Stimulated activated naive CD4-positive, alpha-beta T cell (primary cell): ENCODE measurements around the gene GIN1.
A peak's percentile ranks its signal among the peaks of the same experiment; 100 is the strongest.
"Not testable (repeated sequence)": the region's sequence is repeated elsewhere in the genome, so short reads cannot be mapped to it uniquely, and the experiment has no call there.

Experiments used
- DNase-seq, 6 experiments: peaks; one replicate each; lab custom pipeline; 2025; lab: John Stamatoyannopoulos, UW

The GIN1 gene, protein sequence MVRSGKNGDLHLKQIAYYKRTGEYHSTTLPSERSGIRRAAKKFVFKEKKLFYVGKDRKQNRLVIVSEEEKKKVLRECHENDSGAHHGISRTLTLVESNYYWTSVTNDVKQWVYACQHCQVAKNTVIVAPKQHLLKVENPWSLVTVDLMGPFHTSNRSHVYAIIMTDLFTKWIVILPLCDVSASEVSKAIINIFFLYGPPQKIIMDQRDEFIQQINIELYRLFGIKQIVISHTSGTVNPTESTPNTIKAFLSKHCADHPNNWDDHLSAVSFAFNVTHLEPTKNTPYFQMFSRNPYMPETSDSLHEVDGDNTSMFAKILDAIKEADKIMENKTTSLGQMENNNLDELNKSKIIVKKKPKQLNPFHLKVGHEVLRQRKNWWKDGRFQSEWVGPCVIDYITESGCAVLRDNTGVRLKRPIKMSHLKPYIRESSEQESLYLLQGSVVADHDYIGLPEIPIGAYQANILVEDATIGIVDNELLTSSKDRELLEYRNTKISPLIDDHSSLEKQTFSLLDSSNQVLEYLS

GRCh38 chr5:103119765-103120606, at the start of gene GIN1, which contains the start of gene PPIP5K2:
Gene GIN1, minus strand, starts transcription at chr5:103120138. Its CDS starts 11,431 bp downstream, at chr5:103108707.
Gene PPIP5K2, plus strand, starts transcription at chr5:103120301. Its CDS starts 9,289 bp downstream, at chr5:103129590.
- DNase-seq: peak; percentile 93 to 97 (median 96)

GRCh38 chr5:103166706-103167105, 46.8 kb upstream of the GIN1 start:
- no peak for DNase-seq

GRCh38 chr5:103151156-103151555, 31.2 kb upstream of the GIN1 start:
- DNase-seq: no peak

GRCh38 chr5:103148213-103148612, 28.3 kb upstream of the GIN1 start:
- DNase-seq: no peak

GRCh38 chr5:103145196-103145595, 25.3 kb upstream of the GIN1 start:
- no peak for DNase-seq

DNA sequence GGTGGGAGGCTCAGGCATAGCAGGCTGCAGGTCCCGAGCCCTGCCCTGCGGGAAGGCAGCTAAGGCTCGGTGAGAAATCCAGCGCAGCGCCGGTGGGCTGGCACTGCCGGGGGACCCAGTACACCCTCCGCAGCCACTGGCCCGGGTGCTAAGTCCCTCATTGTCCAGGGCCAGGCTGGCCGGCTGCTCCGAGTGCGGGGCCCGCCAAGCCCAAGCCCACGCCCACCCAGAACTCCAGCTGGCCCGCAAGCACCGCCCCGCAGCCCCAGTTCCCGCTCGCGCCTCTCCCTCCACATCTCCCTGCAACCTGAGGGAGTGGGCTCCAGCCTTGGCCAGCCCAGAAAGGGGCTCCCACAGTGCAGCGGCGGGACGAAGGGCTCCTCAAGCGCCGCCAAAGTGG, 22.2 kb upstream of the GIN1 start:
- not testable (repeated sequence) for DNase-seq

GRCh38 chr5:103139264-103139865, 19.4 kb upstream of the GIN1 start:
- DNase-seq: peak; percentile 48 to 87 (median 76)

DNA sequence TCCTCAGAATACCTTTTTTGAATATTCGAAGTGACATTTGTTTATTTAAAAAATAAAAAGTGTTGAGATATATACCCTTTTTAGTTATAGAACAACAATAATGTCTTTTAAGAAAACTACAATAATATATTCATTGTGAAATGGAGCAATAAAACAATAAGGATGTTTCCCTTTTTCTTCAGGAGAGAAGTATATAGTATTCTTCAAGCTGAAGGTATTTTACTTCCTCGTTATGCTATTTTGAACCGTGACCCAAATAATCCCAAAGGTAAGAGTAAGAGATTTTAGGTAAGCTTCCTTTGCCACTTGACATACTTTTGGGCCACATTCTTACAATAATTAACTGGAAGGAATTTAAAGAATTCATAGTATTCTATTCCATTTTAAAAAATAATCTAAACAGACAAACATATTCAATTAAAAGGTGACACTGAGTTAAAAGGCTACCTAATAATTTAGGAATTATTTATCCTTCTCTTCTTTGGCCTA, 18.3 kb upstream of the GIN1 start:
- no peak for DNase-seq

GRCh38 chr5:103135461-103135860, 15.5 kb upstream of the GIN1 start:
- DNase-seq: no peak

DNA sequence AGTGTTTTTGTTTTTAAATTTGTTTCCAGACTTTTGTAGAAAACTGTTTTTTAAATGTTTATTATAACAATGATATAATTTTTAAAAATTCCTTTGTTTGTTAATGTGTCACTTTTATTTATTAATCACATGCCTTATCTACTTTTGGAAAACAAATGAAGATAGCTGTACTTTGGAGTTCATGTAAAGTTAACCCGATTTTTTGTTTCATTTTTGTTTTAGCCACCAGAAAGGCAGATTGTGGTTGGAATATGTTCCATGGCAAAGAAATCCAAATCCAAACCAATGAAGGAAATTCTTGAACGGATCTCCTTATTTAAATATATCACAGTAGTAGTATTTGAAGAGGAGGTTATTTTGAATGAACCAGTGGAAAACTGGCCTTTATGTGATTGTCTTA, 13.3 kb upstream of the GIN1 start:
- no peak for DNase-seq

GRCh38 chr5:103132684-103133083, 12.7 kb upstream of the GIN1 start:
- no peak for DNase-seq

DNA sequence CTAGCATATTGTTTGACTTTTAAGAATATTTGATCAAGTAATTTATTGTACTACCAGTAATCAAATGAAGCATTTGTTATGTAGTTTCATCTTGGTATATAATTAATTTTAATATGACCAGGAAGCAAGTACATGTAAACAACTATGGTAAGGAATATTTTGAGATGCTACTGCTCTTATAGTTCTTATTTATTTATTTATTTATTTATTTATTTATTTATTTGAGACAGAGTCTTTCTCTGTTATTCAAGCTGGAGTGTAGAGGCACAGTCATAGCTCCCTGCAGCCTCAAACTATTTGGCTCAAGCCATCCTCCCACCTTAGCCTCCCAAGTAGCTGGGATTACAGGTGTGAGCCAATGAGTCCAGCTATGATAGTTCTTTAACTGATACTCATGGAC, 8.3 kb upstream of the GIN1 start:
- no peak for DNase-seq

GRCh38 chr5:103127292-103127817, 7.4 kb upstream of the GIN1 start:
- DNase-seq: no peak

DNA sequence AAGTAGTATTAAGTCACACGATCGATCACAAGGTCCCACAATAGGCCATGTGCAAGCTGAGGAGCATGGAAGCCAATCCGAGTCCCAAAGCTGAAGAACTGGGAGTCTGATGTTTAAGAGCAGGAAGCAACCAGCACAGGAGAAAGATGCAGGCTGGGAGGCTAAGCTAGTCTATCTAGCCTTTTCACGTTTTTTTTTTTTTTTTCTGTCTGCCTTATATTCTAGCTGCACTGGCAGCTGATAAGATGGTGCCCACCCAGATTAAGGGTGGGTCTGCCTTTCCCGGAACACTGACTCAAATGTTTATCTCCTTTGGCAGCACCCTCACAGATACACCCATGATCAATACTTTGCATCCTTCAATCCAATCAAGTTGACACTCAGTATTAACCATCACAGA, 6.6 kb upstream of the GIN1 start:
- DNase-seq: no peak

DNA sequence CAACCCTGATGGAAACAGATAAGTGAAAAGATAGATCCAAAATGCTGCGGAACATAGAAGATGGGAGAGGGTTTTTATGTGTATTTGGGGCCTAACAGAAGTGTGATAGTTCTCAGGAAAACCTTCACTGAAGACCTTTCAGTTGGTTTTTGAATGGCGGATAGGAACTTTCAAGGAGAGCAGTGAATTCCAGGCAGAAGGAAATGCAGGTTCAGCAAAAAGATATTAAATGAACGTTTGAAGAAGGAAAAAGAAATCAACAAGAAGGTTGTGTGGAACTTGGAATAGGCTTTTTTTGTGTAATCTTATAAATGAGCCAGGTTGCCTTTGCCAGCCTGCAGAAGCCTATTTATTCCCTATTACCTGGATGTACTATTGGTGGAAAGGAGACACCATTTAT, 2.3 kb upstream of the GIN1 start:
- no peak for DNase-seq

- DNase-seq: peak in 1 of 6 experiments; percentile 22
Measured at GRCh38 chr5:103120607-103121200, 766 bp upstream of the GIN1 start.

DNA sequence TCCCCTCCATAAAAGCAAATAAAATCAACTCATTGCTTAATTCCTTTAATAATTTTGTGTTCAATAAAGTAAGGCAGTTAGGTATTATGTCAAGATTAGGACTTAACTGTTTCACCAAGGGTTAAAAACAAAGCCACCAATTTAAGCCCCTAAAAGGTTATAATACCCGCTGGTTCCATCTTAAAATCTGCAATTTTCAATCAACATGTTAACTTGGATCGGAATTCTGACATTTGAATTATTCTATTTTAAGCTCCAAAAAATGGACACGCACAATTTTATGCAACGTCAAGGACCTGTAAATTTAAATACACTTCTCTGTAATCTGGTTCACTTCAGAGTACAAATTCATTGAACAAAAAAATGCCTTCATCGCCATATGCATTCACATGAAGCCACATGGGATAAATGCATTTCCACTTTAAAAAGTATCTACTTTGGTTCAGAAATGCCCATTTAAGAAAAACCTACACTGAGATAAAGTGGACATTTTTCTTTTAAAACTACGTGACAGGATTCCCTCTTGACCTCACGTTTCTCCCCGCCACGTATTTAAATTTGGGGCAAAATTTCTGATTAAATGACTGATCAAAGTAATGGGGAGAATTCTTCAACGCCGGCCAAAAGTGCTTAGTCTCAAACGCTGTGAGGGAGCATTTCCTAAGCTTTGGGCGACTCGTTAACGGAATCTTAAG, 721 bp downstream of the GIN1 start:
- no peak for DNase-seq

DNA sequence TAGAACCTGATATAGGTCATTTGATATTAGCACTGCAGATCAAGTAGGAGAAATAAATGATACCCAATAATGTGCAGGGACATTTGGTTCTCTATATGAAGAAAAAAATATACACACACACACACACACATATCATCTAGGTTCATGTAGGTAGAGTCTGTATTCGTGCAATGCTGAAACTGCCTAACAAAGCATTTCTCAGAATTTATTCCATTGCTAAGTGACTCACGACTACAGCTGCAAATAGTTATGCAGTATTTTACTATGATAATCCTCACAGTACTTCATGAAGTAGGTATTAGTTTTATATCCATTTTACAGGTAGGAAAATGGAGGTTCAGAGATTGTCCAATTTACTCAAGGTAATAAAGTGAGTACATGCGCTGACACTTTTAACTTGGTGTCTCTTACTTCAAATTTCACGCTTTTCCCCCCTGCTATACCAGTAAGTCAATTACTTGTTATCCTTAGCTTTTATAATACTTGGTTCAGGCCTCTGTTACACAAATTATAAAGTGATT, 2.4 kb downstream of the GIN1 start:
- DNase-seq: no peak

GRCh38 chr5:103114440-103114839, 5.5 kb downstream of the GIN1 start:
- DNase-seq: no peak

- no peak for DNase-seq
Measured at GRCh38 chr5:103112910-103113309, 7.0 kb downstream of the GIN1 start.

GRCh38 chr5:103111468-103111867, 8.5 kb downstream of the GIN1 start:
- peak in 4 of 6 experiments; percentile 1 to 59 (median 39) for DNase-seq
